GM21717 (cell line): ENCODE data around the gene ADAMTS16.
"Not testable (repeated sequence)": the region's sequence is repeated elsewhere in the genome, so short reads cannot be mapped to it uniquely, and the experiment has no call there.

ENCODE experiments used
- ATAC-seq: cut with Tn5 transposase; IDR thresholded peaks from one replicate; pipeline ENCODE4 v1.9.1; 2021; ENCODE audit warnings: mild to moderate bottlenecking, moderate library complexity; ENCODE audit not compliant: unreplicated experiment

Gene ADAMTS16

GRCh38 chr5:5139777-5140478 is at the start of gene ADAMTS16:
TSS of gene ADAMTS16 (plus strand) at chr5:5140330. CDS start at chr5:5140468, 138 bp downstream.
- ATAC-seq: no peak

- ATAC-seq: no peak
These were observed 48.0 kb upstream of the ADAMTS16 start for GRCh38 chr5:5092149-5092548.

- no peak for ATAC-seq
These were observed 39.5 kb upstream of the ADAMTS16 start for GRCh38 chr5:5100635-5101034.

- ATAC-seq: no peak
These were observed 38.5 kb upstream of the ADAMTS16 start for GRCh38 chr5:5101676-5102075.

- no peak for ATAC-seq
These were observed 36.9 kb upstream of the ADAMTS16 start for GRCh38 chr5:5103245-5103644.

- no peak for ATAC-seq
These were observed 35.6 kb upstream of the ADAMTS16 start for GRCh38 chr5:5104550-5104949.

GRCh38 chr5:5105531-5105930 is 34.6 kb upstream of the ADAMTS16 start:
- no peak for ATAC-seq

GRCh38 chr5:5116956-5117355 is 23.2 kb upstream of the ADAMTS16 start:
- ATAC-seq: no peak

GRCh38 chr5:5122776-5123175 is 17.4 kb upstream of the ADAMTS16 start:
- ATAC-seq: no peak

- ATAC-seq: no peak
These were observed 15.9 kb upstream of the ADAMTS16 start for GRCh38 chr5:5124231-5124630.

- no peak for ATAC-seq
These were observed 13.7 kb upstream of the ADAMTS16 start for GRCh38 chr5:5126444-5126843.

GRCh38 chr5:5128766-5129165 is 11.4 kb upstream of the ADAMTS16 start:
- ATAC-seq: no peak

GRCh38 chr5:5132234-5132633 is 7.9 kb upstream of the ADAMTS16 start:
- ATAC-seq: no peak

GRCh38 chr5:5132693-5133295 is 7.3 kb upstream of the ADAMTS16 start:
- ATAC-seq: no peak

GRCh38 chr5:5134107-5134506 is 6.0 kb upstream of the ADAMTS16 start:
- ATAC-seq: no peak

- no peak for ATAC-seq
These were observed 4.0 kb upstream of the ADAMTS16 start for GRCh38 chr5:5135957-5136676.

GRCh38 chr5:5137851-5138250 is 2.3 kb upstream of the ADAMTS16 start:
- not testable (repeated sequence) for ATAC-seq

- no peak for ATAC-seq
These were observed 774 bp upstream of the ADAMTS16 start for GRCh38 chr5:5139336-5139776.

GRCh38 chr5:5140479-5141338 is 579 bp downstream of the ADAMTS16 start:
- ATAC-seq: no peak

- ATAC-seq: no peak
These were observed 1.1 kb downstream of the ADAMTS16 start for GRCh38 chr5:5141339-5141599.
